GM12878 (cell line): ENCODE results near the gene EXOC4. TPM values are rescaled to one million over a fixed set of nuclear protein-coding genes. Genes with fewer than 3 reads are reported as not detected.

Source experiments
- ATAC-seq: fragments of 200-7000 bp; cut with Tn5 transposase; 3 replicates; pipeline ENCODE4 v1.9.1; 2020; ENCODE audit warnings: mild to moderate bottlenecking, moderate library complexity
- BruUV-seq: library from RNA; stranded (reverse); fragments of 400-500 nt; replicated peaks from 2 replicates; lab custom pipeline; 2021; lab: Mats Ljungman, UMichigan
- CTCF ChIA-PET: fragments of 300-600 bp; sonication (Branson Sonifier 250); formaldehyde crosslinking; extraction: SDS; loops from one replicate; lab custom pipeline; 2021; ENCODE audit warnings: inconsistent platforms; lab: Yijun Ruan, JAX
- POLR2A ChIA-PET: fragments of 350-600 bp; formaldehyde crosslinking; extraction: SDS; loops from one replicate; lab custom pipeline; 2021; ENCODE audit warnings: inconsistent platforms; lab: Charles Lee
- RAD21 ChIA-PET: fragments of 300-600 bp; sonication (Branson Sonifier 250); formaldehyde crosslinking; loops from one replicate; lab custom pipeline; 2023; ENCODE audit warnings: antibody characterized with exemption; ENCODE audit not compliant: unreplicated experiment; lab: Charles Lee
- SMC1A ChIA-PET: fragments of 300-600 bp; sonication (Branson Sonifier 250); formaldehyde crosslinking; loops from one replicate; lab custom pipeline; 2023; ENCODE audit not compliant: unreplicated experiment, uncharacterized antibody; lab: Charles Lee
- DNase-seq: peaks from one replicate; pipeline ENCODE4 v3.0.0-alpha.2; 2011; ENCODE audit warnings: low read depth, low spot score
- FAIRE-seq: peaks from 3 replicates; lab custom pipeline; 2011; peaks lifted over from hg19 to GRCh38; lab: Jason Lieb, UNC
- H2AFZ ChIP-seq: 2 replicates; pipeline ENCODE4 v1.6.0; 2011; ENCODE audit warnings: low read depth, low read length, control low read depth; ENCODE audit not compliant: control insufficient read depth
- H3K27ac ChIP-seq: 2 replicates; pipeline ENCODE4 v1.5.1; 2011; ENCODE audit warnings: control low read depth; ENCODE audit not compliant: control insufficient read depth, insufficient read depth
- H3K27me3 ChIP-seq, 2 experiments: replicated peaks in 1 of 2; 2 replicates each; pipeline versions ENCODE4 v1.6.0 to v1.6.1; 2011; ENCODE audit warnings: low read length in 1 of 2; ENCODE audit not compliant: control insufficient read depth in 2 of 2, insufficient read depth in 2 of 2
- H3K36me3 ChIP-seq, 2 experiments: 2 replicates each; pipeline ENCODE4 v1.5.1; 2011; ENCODE audit warnings: low read length in 1 of 2; ENCODE audit not compliant: control insufficient read depth in 2 of 2, insufficient read depth in 2 of 2
- H3K4me1 ChIP-seq: 2 replicates; pipeline ENCODE4 v1.6.1; 2011; ENCODE audit warnings: mild to moderate bottlenecking, low read length, moderate library complexity, mixed read lengths; ENCODE audit not compliant: control insufficient read depth, insufficient read depth
- H3K4me2 ChIP-seq: 2 replicates; pipeline ENCODE4 v1.6.0; 2011; ENCODE audit warnings: control low read depth; ENCODE audit not compliant: control insufficient read depth, insufficient read depth
- H3K4me3 ChIP-seq: fragments of 200-600 bp; sonication (generic); 2 replicates; pipeline ENCODE4 v1.5.1; 2016
- H3K79me2 ChIP-seq: 2 replicates; pipeline ENCODE4 v1.6.0; 2011; ENCODE audit warnings: low read length; ENCODE audit not compliant: control insufficient read depth, insufficient read depth
- H3K9ac ChIP-seq: 2 replicates; pipeline ENCODE4 v1.8.0; 2011; ENCODE audit warnings: low read length, control low read depth, mixed read lengths; ENCODE audit not compliant: control insufficient read depth, insufficient read depth
- H3K9me3 ChIP-seq: replicated peaks from 3 replicates; pipeline ENCODE4 v1.5.1; 2011; ENCODE audit warnings: mild to moderate bottlenecking, low read length; ENCODE audit not compliant: control insufficient read depth, insufficient read depth
- H4K20me1 ChIP-seq: 2 replicates; pipeline ENCODE4 v1.6.0; 2011; ENCODE audit not compliant: control insufficient read depth, insufficient read depth
- CEBPB ChIP-seq, 2 experiments: fragments of 150-350 bp in 1 of 2; IDR thresholded peaks; 2 replicates each; pipeline ENCODE4 v1.6.1; 2012 to 2014; ENCODE audit warnings: low read depth in 2 of 2, low read length in 2 of 2, borderline replicate concordance in 1 of 2, inconsistent platforms in 1 of 2
- FOS ChIP-seq: IDR thresholded peaks from 3 replicates; pipeline ENCODE4 v1.6.1; 2011; ENCODE audit warnings: borderline replicate concordance; ENCODE audit not compliant: insufficient read length; ENCODE audit errors: extremely low read depth
- MTA2 ChIP-seq: fragments of 450-650 bp; IDR thresholded peaks from 2 replicates; pipeline ENCODE4 v1.6.1; 2016; ENCODE audit warnings: low read depth, mild to moderate bottlenecking, moderate library complexity
- NFIC ChIP-seq: IDR thresholded peaks from 2 replicates; pipeline ENCODE4 v1.6.1; 2012; ENCODE audit warnings: low read depth, mild to moderate bottlenecking, inconsistent platforms, low read length, moderate library complexity
- NR2C1 ChIP-seq: fragments of 450-650 bp; IDR thresholded peaks from 2 replicates; pipeline ENCODE4 v1.6.1; 2017; ENCODE audit warnings: antibody characterized with exemption, mild to moderate bottlenecking, moderate library complexity
- PML ChIP-seq: IDR thresholded peaks from 2 replicates; pipeline ENCODE4 v1.6.1; 2012; ENCODE audit warnings: low read length, inconsistent platforms
- SMAD1 ChIP-seq: fragments of 450-650 bp; IDR thresholded peaks from 2 replicates; pipeline ENCODE4 v1.6.1; 2018; ENCODE audit warnings: mild to moderate bottlenecking, low read depth; ENCODE audit not compliant: partially characterized antibody
- ZNF24 ChIP-seq: fragments of 450-650 bp; IDR thresholded peaks from 2 replicates; pipeline ENCODE4 v1.6.1; 2017; ENCODE audit warnings: antibody characterized with exemption, mild to moderate bottlenecking
- ZZZ3 ChIP-seq: IDR thresholded peaks from 2 replicates; pipeline ENCODE4 v1.6.1; 2011; ENCODE audit warnings: low read depth; ENCODE audit not compliant: control insufficient read depth, insufficient read length
- WGBS: methylation state at CpG from one replicate; pipeline ENCODE4 v1.1.6; 2016; ENCODE audit warnings: low lambda C conversion rate; ENCODE audit not compliant: insufficient replicate concordance, insufficient coverage; ENCODE audit errors: missing lambda C conversion rate; 5-methylcytosine and 5-hydroxymethylcytosine counted together
- in situ Hi-C: fragments of 300-500 bp; cut with MboI; formaldehyde crosslinking; loops from 9 replicates; pipeline ENCODE4 v1.14.3; 2018; ENCODE audit warnings: mixed read lengths
- intact Hi-C: fragments of 100-400 bp; cut with micrococcal nuclease; formaldehyde crosslinking; loops from one replicate; pipeline ENCODE4 v1.14.2; 2022; ENCODE audit not compliant: unreplicated experiment
- polyA plus RNA-seq, 11 experiments: library from polyadenylated mRNA; depleted of rRNA in 4 of 11; unstranded in 6 of 11; stranded (reverse) in 5 of 11; fragments of >200 nt; fragmentation: Nextera tagmentation in 4 of 11; fragmentation: Illumina TruSeq in 1 of 11; extraction: Ambion mirVana in 4 of 11; extraction: Trizol in 1 of 11; gene quantifications; 1 replicate in 1 of 11; 2 replicates in 10 of 11; pipeline versions ENCODE4 v1.2.1 to v1.2.3, GENCODE V29; 2011 to 2016; ENCODE audit warnings: inconsistent platforms in 2 of 11, missing spikeins in 2 of 11, low read depth in 1 of 11
- total RNA-seq, 4 experiments: library from RNA; depleted of rRNA in 3 of 4; stranded (reverse); fragments of >200 nt in 3 of 4; fragmentation: Illumina TruSeq in 1 of 4; extraction: Trizol in 1 of 4; gene quantifications; 2 replicates each; pipeline versions ENCODE4 v1.2.1 to v1.2.3, GENCODE V29; 2013 to 2021
- TF ChIP-seq, protein P1 (sequence below): fragments of 450-650 bp; IDR thresholded peaks from 2 replicates; pipeline ENCODE4 v1.6.1; 2016; ENCODE audit warnings: mild to moderate bottlenecking
- TF ChIP-seq, protein P2 (sequence below): fragments of 450-650 bp; IDR thresholded peaks from 2 replicates; pipeline ENCODE4 v1.6.1; 2017; ENCODE audit warnings: mild to moderate bottlenecking, moderate library complexity
- TF ChIP-seq, protein P3 (sequence below): fragments of 450-650 bp; IDR thresholded peaks from 2 replicates; pipeline ENCODE4 v1.6.1; 2016; ENCODE audit warnings: mild to moderate bottlenecking

The EXOC4 gene
- total and polyA plus RNA-seq, 10 of the 15 experiments (the other 5 are each of a cell fraction or from before 2014, with no cell fraction given) = 13.2 to 44.5 (median 29.6) TPM

DNA sequence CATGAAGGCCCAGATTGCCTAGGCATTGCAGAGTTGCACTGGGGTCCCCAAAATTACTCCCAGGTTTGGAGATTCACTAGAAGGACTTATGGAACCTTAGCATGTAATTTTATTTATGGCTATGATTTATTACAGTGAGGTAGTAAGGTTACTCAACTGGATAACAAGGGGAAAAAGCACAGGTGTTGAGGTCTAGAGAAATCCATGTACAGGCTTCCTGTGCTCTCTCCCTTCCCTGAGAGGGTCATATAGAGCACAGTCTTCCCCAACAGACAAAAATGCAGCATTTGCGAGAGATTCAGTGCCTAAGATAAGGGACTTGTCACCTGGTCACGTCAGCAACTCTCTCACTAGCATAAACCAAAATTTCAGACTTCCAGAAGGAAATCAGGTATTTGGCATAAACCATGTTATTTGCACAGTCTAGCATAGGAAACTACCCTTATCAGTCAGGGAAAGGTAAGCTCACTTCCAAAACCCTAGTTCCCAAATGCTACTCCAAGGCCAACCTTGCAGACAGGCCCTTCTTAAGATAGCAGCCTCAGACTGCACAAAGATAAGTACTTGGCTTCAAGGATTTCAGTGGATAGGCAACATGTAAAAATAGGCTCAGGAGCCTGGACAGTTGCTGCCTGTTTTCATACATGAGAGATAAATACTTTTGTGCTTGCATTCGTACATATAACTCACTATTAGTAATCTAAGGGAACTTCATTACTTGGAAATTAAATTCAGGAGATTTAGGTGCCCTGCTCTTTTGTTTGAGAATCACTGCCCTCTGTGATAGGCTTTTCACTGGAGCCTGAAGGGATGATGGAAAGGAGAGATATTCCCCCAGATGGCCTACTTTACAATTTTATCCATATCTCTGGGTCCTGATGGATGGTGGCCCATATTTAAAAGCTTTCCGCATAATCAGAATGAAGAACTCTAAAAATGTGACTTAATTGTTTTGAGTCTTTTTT, 495.8 kb downstream of the EXOC4 start (continued):
- TF ChIP-seq NR2C1 (no peak), ZZZ3 (no peak)
- TF ChIP-seq, protein P1, sequence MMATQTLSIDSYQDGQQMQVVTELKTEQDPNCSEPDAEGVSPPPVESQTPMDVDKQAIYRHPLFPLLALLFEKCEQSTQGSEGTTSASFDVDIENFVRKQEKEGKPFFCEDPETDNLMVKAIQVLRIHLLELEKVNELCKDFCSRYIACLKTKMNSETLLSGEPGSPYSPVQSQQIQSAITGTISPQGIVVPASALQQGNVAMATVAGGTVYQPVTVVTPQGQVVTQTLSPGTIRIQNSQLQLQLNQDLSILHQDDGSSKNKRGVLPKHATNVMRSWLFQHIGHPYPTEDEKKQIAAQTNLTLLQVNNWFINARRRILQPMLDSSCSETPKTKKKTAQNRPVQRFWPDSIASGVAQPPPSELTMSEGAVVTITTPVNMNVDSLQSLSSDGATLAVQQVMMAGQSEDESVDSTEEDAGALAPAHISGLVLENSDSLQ = no peak

DNA sequence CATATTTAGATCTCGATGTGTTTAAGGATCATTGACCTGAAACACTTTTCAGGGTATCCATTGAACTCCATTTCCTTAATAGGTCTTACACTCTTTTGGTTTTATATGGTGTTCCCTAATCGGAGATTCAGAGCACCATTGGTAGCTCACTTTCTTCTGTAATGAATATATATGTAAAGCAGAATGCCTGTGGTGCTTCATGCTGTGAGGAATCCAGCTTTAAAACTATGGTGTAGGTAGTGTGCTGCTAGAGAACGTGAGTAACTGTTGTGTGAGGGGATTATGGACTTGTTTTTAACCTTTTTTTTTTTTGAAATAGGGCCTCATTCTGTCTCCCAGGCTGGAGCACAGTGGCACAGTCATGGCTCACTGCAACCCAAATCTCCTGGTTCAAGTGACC, 497.4 kb downstream of the EXOC4 start:
- intact Hi-C loops = no loop called here
- ChIA-PET SMC1A (interaction anchor here (1.1 kb wide), 1 partner anchor 281 kb away, joined by 3 read pairs; no protein-coding TSS in a partner anchor), CTCF (interaction anchor here (1.3 to 1.9 kb wide), 2 partner anchors 60 to 391 kb away, joined by 3 to 4 read pairs; no protein-coding TSS in a partner anchor), POLR2A (no interaction called here), RAD21 (no interaction called here)
- H2AFZ ChIP-seq = no peak overlapping the region
- no peak for DNase-seq
- H3K36me3 ChIP-seq = no peaks in the 10 kb centered on the region
- no peak for ATAC-seq
- in situ Hi-C loops = no loop called here
- no peak for FAIRE-seq
- H3K79me2 ChIP-seq = no peaks in the 10 kb centered on the region
- H3K4me2 ChIP-seq = no peak overlapping the region
- no TSS peak for BruUV-seq
- H3K9ac ChIP-seq = no peak overlapping the region
- H4K20me1 ChIP-seq = no peaks in the 10 kb centered on the region
- H3K4me3 ChIP-seq = no peak overlapping the region
- WGBS = 80% methylated on average over 3 of the region's 3 CpGs
- no peaks in the 10 kb centered on the region for H3K27me3 ChIP-seq
- H3K4me1 ChIP-seq = no peaks in the 10 kb centered on the region
- H3K9me3 ChIP-seq = no peaks in the 10 kb centered on the region
- H3K27ac ChIP-seq = no peak overlapping the region
- TF ChIP-seq, protein P2, sequence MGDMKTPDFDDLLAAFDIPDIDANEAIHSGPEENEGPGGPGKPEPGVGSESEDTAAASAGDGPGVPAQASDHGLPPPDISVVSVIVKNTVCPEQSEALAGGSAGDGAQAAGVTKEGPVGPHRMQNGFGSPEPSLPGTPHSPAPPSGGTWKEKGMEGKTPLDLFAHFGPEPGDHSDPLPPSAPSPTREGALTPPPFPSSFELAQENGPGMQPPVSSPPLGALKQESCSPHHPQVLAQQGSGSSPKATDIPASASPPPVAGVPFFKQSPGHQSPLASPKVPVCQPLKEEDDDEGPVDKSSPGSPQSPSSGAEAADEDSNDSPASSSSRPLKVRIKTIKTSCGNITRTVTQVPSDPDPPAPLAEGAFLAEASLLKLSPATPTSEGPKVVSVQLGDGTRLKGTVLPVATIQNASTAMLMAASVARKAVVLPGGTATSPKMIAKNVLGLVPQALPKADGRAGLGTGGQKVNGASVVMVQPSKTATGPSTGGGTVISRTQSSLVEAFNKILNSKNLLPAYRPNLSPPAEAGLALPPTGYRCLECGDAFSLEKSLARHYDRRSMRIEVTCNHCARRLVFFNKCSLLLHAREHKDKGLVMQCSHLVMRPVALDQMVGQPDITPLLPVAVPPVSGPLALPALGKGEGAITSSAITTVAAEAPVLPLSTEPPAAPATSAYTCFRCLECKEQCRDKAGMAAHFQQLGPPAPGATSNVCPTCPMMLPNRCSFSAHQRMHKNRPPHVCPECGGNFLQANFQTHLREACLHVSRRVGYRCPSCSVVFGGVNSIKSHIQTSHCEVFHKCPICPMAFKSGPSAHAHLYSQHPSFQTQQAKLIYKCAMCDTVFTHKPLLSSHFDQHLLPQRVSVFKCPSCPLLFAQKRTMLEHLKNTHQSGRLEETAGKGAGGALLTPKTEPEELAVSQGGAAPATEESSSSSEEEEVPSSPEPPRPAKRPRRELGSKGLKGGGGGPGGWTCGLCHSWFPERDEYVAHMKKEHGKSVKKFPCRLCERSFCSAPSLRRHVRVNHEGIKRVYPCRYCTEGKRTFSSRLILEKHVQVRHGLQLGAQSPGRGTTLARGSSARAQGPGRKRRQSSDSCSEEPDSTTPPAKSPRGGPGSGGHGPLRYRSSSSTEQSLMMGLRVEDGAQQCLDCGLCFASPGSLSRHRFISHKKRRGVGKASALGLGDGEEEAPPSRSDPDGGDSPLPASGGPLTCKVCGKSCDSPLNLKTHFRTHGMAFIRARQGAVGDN = no peak
- TF ChIP-seq, protein P3, sequence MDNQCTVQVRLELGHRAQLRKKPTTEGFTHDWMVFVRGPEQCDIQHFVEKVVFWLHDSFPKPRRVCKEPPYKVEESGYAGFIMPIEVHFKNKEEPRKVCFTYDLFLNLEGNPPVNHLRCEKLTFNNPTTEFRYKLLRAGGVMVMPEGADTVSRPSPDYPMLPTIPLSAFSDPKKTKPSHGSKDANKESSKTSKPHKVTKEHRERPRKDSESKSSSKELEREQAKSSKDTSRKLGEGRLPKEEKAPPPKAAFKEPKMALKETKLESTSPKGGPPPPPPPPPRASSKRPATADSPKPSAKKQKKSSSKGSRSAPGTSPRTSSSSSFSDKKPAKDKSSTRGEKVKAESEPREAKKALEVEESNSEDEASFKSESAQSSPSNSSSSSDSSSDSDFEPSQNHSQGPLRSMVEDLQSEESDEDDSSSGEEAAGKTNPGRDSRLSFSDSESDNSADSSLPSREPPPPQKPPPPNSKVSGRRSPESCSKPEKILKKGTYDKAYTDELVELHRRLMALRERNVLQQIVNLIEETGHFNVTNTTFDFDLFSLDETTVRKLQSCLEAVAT = no peak
- TF ChIP-seq ZNF24 = no peak
- TF ChIP-seq NFIC = no peak
- no peak for TF ChIP-seq FOS
- no peak for TF ChIP-seq MTA2
- no peak for TF ChIP-seq SMAD1
- no peak for TF ChIP-seq CEBPB (IDR thresholded peaks at IDR 0.05; ENCODE audit: borderline replicate concordance in 1 of 2, low read depth in 2 of 2, low read length in 2 of 2)
- no peak for TF ChIP-seq PML
